ENCODE data around the gene ZNF594.
"Not testable (repeated sequence)": the region's sequence is repeated elsewhere in the genome, so short reads cannot be mapped to it uniquely, and the experiment has no call there.

The ZNF594 gene

GRCh38 chr17:5191541-5192417 is at the start of gene ZNF594:
ZNF594 (minus strand) TSS chr17:5191868; CDS start chr17:5184256, 7,612 bp downstream.
- Histone ChIP-seq H3K4me1 (ENCODE audit: low read length) (peaks cover 6% of the 10 kb centered on the region; the same call in 1 of the 2 replicates), H3K4me3 (ENCODE audit: low read length) (peak within 1 kb of the TSS; percentile 85), H3K36me3 (replicated peaks; ENCODE audit: low read depth, low read length) (peaks cover 29% of the 10 kb centered on the region), H3K27ac (ENCODE audit: low read length) (peak within 1 kb of the TSS; percentile 50), H3K4me2 (ENCODE audit: low read length) (peak within 1 kb of the TSS; percentile 88), H3K9ac (ENCODE audit: low read length) (peak within 1 kb of the TSS; percentile 74), H3K79me2 (ENCODE audit: low read length) (peaks cover 21% of the 10 kb centered on the region), H3K9me3 (ENCODE audit: insufficient read depth, low read length) (peaks cover 9% of the 10 kb centered on the region), H2AFZ (ENCODE audit: low read depth, low read length) (peak within 1 kb of the TSS; percentile 78; the same call in 1 of the 2 replicates), H4K20me1 (ENCODE audit: insufficient read depth, low read length) (no peaks in the 10 kb centered on the region), H3K27me3 (ENCODE audit: low read depth, low read length) (no peaks in the 10 kb centered on the region)
- TF ChIP-seq CTCF (IDR thresholded peaks at IDR 0.05; ENCODE audit: low read depth, low read length) (peak; percentile 58), EZH2phosphoT487 (IDR thresholded peaks at IDR 0.05; ENCODE audit: low read depth) (no peak)

- H3K36me3 ChIP-seq (replicated peaks; ENCODE audit: low read depth, low read length); H3K4me3 ChIP-seq (ENCODE audit: low read length); H3K9ac ChIP-seq (ENCODE audit: low read length); H2AFZ ChIP-seq (ENCODE audit: low read depth, low read length); H4K20me1 ChIP-seq (ENCODE audit: insufficient read depth, low read length); H3K4me2 ChIP-seq (ENCODE audit: low read length); H3K9me3 ChIP-seq (ENCODE audit: insufficient read depth, low read length); H3K27ac ChIP-seq (ENCODE audit: low read length); H3K27me3 ChIP-seq (ENCODE audit: low read depth, low read length); H3K79me2 ChIP-seq (ENCODE audit: low read length): not testable (repeated sequence)
- peaks cover 28% of the 10 kb centered on the region for H3K4me1 ChIP-seq (ENCODE audit: low read length)
Observed at GRCh38 chr17:5239769-5240168, 48.1 kb upstream of the ZNF594 start.

GRCh38 chr17:5238333-5238732 is 46.7 kb upstream of the ZNF594 start:
- Histone ChIP-seq H3K9ac (ENCODE audit: low read length) (no peak overlapping the region), H4K20me1 (ENCODE audit: insufficient read depth, low read length) (no peaks in the 10 kb centered on the region), H3K79me2 (ENCODE audit: low read length) (no peaks in the 10 kb centered on the region), H2AFZ (ENCODE audit: low read depth, low read length) (no peak overlapping the region), H3K27me3 (ENCODE audit: low read depth, low read length) (no peaks in the 10 kb centered on the region), H3K9me3 (ENCODE audit: insufficient read depth, low read length) (no peaks in the 10 kb centered on the region), H3K4me1 (ENCODE audit: low read length) (peaks cover 35% of the 10 kb centered on the region), H3K36me3 (replicated peaks; ENCODE audit: low read depth, low read length) (no peaks in the 10 kb centered on the region), H3K4me2 (ENCODE audit: low read length) (no peak overlapping the region), H3K27ac (ENCODE audit: low read length) (no peak overlapping the region), H3K4me3 (ENCODE audit: low read length) (no peak overlapping the region)
- TF ChIP-seq CTCF (IDR thresholded peaks at IDR 0.05; ENCODE audit: low read depth, low read length), result no peak
- no peak for TF ChIP-seq EZH2phosphoT487 (IDR thresholded peaks at IDR 0.05; ENCODE audit: low read depth)

DNA sequence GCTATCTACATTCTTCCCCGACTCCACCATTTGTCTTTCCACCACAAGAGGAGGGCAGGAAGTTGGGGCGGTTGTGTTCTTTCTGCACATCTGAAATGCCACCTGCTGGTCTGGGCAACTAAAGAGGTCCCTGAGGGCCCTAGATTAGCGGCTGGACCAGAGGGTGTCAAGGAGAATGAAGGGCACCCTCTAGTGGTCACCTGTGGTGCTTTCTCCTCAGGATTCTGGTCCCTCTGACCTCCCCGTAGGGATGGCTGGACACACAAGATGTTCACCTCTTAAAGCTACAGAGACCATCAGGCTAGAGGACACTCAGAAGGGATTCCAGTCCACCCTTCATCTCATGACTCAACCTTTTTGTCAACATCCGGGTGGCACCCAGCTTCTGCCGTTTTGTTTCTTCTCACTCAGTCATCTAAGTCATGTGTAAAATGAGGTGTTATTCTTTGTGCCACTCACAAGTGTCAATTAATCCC is 45.9 kb upstream of the ZNF594 start:
- Histone ChIP-seq H3K36me3 (replicated peaks; ENCODE audit: low read depth, low read length) (no peaks in the 10 kb centered on the region), H3K79me2 (ENCODE audit: low read length) (no peaks in the 10 kb centered on the region), H3K9ac (ENCODE audit: low read length) (no peak overlapping the region), H3K4me1 (ENCODE audit: low read length) (peaks cover 27% of the 10 kb centered on the region), H3K4me3 (ENCODE audit: low read length) (no peak overlapping the region), H3K27ac (ENCODE audit: low read length) (no peak overlapping the region), H3K9me3 (ENCODE audit: insufficient read depth, low read length) (no peaks in the 10 kb centered on the region), H4K20me1 (ENCODE audit: insufficient read depth, low read length) (no peaks in the 10 kb centered on the region), H2AFZ (ENCODE audit: low read depth, low read length) (peak overlapping the region; percentile 39; the same call in 1 of the 2 replicates), H3K27me3 (ENCODE audit: low read depth, low read length) (no peaks in the 10 kb centered on the region), H3K4me2 (ENCODE audit: low read length) (peak overlapping the region; percentile 22)
- no peak for TF ChIP-seq EZH2phosphoT487 (IDR thresholded peaks at IDR 0.05; ENCODE audit: low read depth)
- peak; percentile 81 for TF ChIP-seq CTCF (IDR thresholded peaks at IDR 0.05; ENCODE audit: low read depth, low read length)

Data from OCI-LY3 (cell line).